Neuron (in vitro differentiated cells): Measurements from ENCODE around the gene ABHD6.
"Not testable (repeated sequence)": the region's sequence is repeated elsewhere in the genome, so short reads cannot be mapped to it uniquely, and the experiment has no call there.

Experiments
- H2AFZ ChIP-seq: one replicate; pipeline ENCODE4 v1.6.1; 2013; ENCODE audit warnings: low read depth, mild to moderate bottlenecking, inconsistent platforms, low read length, moderate library complexity
- H3K27me3 ChIP-seq: one replicate; pipeline ENCODE4 v1.6.1; 2013; ENCODE audit warnings: low read length; ENCODE audit not compliant: insufficient read depth
- H3K36me3 ChIP-seq: one replicate; pipeline ENCODE4 v1.6.1; 2013; ENCODE audit warnings: low read length; ENCODE audit not compliant: insufficient read depth
- H3K4me1 ChIP-seq: one replicate; pipeline ENCODE4 v1.6.1; 2013; ENCODE audit warnings: low read length; ENCODE audit not compliant: insufficient read depth
- H3K4me3 ChIP-seq: 2 replicates; pipeline ENCODE4 v1.5.1; 2013; ENCODE audit warnings: mild to moderate bottlenecking, low read length, moderate library complexity
- H3K9me3 ChIP-seq: one replicate; pipeline ENCODE4 v1.6.1; 2013; ENCODE audit warnings: low read length

ABHD6 gene

DNA sequence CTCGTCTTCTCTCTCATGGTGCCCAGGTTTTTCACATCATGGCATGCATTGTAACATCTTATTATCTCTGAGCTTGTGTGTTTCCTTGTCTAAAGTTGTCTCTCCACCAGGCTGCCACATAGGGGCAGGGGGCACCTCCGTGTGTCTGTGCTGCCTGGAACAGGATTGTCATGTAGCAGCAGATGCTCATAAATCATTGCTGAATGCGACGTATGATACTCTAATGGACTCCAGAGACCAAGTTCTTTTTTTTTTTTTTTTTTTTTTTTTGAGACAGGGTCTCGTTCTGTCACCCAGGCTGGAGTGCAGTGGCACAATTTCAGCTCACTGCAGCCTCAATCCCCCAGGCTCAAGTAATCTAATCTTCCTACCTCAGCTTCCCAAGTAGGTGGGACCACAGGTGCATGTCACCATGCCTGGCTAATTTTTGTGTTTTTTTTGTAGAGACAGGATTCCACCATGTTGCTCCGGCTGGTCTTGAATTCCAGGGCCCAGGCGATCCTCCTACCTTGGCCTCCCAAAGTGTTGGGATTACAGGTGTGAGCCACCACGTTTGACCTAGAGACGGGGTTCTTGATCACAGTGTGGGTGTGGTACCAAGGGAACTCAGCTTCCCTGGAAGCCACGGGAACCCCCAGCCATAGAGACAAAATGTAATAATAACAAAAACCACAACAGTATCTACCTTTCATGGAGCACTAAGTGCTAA is 22.1 kb upstream of the ABHD6 start:
- H3K4me3 ChIP-seq = no peak overlapping the region
- H3K36me3 ChIP-seq = no peaks in the 10 kb centered on the region
- H2AFZ ChIP-seq = no peak overlapping the region
- H3K27me3 ChIP-seq = peaks cover 2% of the 10 kb centered on the region
- H3K9me3 ChIP-seq = no peaks in the 10 kb centered on the region
- H3K4me1 ChIP-seq = peaks cover 3% of the 10 kb centered on the region

DNA sequence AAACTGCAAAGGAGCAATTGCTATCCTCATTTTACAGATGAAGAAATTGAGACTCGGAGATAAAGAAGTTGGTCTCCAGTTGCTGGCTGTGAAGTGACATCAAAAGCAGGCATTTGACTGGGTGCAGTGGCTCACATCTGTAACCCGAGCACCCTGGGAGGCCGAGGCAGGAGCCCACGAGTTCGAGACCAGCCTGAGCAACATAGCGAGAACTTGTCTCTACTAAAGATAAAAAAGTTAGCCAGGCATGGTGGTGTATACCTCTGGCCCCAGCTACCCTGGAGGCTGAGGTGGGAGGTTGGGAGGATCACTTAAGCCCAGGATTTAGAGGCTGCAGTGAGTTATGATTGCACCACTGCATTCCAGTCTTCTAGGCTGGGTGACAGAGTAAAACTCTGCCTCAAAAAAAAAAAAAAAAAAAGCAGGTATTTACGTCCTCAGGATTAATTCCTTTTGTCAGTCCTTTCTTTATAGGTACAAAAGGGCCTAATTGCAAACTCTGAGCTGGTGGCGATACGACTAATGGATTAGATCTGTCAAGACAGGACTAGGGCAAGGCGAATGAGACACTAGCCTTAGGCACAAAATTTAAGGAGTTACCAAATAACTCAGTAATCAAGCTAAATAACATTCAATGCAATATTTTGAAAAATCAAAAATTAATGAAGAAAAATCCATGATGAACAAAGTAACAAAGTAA is 20.9 kb upstream of the ABHD6 start:
- peaks cover 3% of the 10 kb centered on the region for H3K4me1 ChIP-seq
- no peak overlapping the region for H2AFZ ChIP-seq
- H3K27me3 ChIP-seq = peaks cover 2% of the 10 kb centered on the region
- no peaks in the 10 kb centered on the region for H3K9me3 ChIP-seq
- no peaks in the 10 kb centered on the region for H3K36me3 ChIP-seq
- no peak overlapping the region for H3K4me3 ChIP-seq

GRCh38 chr3:58217209-58217811 is 20.3 kb upstream of the ABHD6 start:
- Histone ChIP-seq H3K9me3 (no peaks in the 10 kb centered on the region), H3K4me1 (peaks cover 3% of the 10 kb centered on the region), H2AFZ (no peak overlapping the region), H3K27me3 (peaks cover 2% of the 10 kb centered on the region), H3K36me3 (no peaks in the 10 kb centered on the region), H3K4me3 (no peak overlapping the region)

GRCh38 chr3:58218904-58219303 is 18.7 kb upstream of the ABHD6 start:
- peaks cover 3% of the 10 kb centered on the region for H3K4me1 ChIP-seq
- no peaks in the 10 kb centered on the region for H3K36me3 ChIP-seq

DNA sequence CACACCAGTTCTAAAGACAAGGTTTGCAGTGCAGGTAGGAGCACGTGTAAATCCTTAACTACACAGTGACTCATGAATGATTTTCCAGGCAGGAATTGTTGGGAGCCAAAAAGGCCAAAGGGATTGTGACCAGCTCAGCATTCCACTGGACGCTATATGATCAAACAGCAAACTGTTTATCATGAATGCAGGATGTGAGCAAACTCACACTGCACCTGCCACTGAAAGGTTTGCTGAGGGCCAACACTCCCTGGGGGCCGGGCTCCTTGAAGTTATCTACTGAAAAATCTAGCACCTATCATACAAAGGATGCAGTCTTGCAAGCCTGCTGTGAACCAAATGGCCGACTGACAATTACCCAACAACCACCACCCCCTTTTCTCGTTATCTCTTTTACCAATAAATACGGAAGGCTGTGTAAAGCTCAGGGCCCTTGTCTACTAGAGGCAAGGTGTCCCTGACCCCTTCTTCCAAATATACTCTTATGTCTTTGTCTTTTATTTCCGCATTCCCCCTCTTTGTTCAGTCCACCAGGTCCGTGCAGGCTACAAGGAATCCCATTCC is 15.3 kb upstream of the ABHD6 start:
- no peaks in the 10 kb centered on the region for H3K36me3 ChIP-seq
- no peak overlapping the region for H2AFZ ChIP-seq
- H3K27me3 ChIP-seq = peaks cover 2% of the 10 kb centered on the region
- H3K4me1 ChIP-seq = peaks cover 3% of the 10 kb centered on the region
- no peaks in the 10 kb centered on the region for H3K9me3 ChIP-seq
- no peak overlapping the region for H3K4me3 ChIP-seq

More at GRCh38 chr3:58218904-58219303, 18.7 kb upstream of the ABHD6 start:
- Histone ChIP-seq H3K9me3 (no peaks in the 10 kb centered on the region), H3K4me3 (no peak overlapping the region), H2AFZ (no peak overlapping the region), H3K27me3 (peaks cover 4% of the 10 kb centered on the region)

GRCh38 chr3:58223855-58224254 is 13.7 kb upstream of the ABHD6 start:
- Histone ChIP-seq H3K4me3 (no peak overlapping the region), H2AFZ (no peak overlapping the region), H3K36me3 (no peaks in the 10 kb centered on the region), H3K4me1 (no peaks in the 10 kb centered on the region), H3K27me3 (peaks cover 2% of the 10 kb centered on the region), H3K9me3 (no peaks in the 10 kb centered on the region)

DNA sequence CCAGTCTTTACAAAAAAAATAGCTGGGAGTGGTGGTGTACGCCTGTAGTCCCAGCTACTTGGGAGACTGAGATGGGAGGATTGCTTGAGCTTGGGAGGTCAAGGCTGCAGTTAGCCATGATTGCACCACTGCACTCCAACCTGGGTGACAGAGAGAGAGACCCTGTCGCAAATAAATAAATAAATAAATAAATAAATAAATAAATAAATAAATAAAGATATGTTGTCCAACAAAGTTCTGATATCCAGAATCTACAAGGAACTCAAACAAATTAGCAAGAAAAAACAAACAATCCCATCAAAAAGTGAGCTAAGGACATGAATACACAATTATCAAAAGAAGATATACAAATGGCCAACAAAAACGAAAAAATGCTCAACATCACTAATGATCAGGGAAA is 9.7 kb upstream of the ABHD6 start:
- peaks cover 10% of the 10 kb centered on the region for H3K27me3 ChIP-seq
- H3K4me1 ChIP-seq = not testable (repeated sequence)

DNA sequence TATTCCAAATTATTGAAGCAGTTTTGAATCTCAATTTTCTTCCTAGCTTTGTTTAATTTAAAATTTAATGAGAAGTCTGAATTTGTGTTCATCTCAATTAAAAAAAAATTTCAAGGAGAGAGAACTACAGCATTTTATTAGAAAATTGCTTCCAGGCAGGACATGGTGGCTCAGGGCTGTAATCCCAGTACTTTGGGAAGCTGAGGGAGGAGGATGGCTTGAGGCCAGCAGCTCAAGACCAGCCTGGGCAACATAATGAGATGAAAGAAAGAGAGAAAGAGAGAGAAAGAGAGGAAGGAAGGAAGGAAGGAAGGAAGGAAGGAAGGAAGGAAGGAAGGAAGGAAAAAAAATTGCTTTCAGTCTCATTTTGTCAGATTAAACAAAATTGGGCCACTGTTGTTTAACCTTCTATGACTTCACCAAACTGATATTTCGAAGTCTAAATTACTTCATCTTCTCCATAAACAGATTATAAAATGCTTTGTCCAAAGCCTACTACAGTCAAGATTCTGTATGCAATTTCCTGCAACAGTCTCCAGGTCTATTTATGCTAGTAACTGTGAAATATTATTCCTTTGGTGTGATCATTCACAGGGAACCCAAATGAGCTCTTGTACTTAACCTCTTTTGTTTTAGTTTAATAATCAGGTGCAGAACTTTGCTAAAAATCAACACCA is 6.6 kb upstream of the ABHD6 start:
- no peaks in the 10 kb centered on the region for H3K9me3 ChIP-seq
- no peaks in the 10 kb centered on the region for H3K4me1 ChIP-seq
- peaks cover 33% of the 10 kb centered on the region for H3K27me3 ChIP-seq
- H2AFZ ChIP-seq = no peak overlapping the region
- H3K4me3 ChIP-seq = no peak overlapping the region
- H3K36me3 ChIP-seq = no peaks in the 10 kb centered on the region

More for the DNA sequence above, 9.7 kb upstream of the ABHD6 start:
- not testable (repeated sequence) for H2AFZ ChIP-seq, H3K36me3 ChIP-seq, H3K9me3 ChIP-seq, H3K4me3 ChIP-seq

DNA sequence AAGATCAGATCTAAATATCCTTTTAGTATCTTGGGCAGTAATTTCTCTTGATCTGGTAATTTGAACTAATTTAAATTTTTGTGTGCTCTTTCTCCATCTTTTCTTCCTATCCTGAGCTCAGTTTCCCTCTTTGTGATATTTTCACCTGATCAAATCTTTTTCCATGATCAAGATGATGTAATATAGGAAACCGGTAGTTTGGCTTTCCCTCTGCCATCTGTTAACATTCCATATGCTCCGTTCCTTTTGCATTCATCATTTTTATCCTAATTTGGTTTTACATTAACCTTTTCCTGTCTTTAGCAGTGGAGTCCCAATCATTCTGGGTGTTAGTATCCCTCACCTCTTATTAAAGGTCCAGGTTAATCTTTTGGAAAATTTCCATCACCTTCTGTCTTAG is 5.9 kb upstream of the ABHD6 start:
- no peak overlapping the region for H3K4me3 ChIP-seq
- no peaks in the 10 kb centered on the region for H3K9me3 ChIP-seq
- no peaks in the 10 kb centered on the region for H3K4me1 ChIP-seq
- H2AFZ ChIP-seq = no peak overlapping the region
- no peaks in the 10 kb centered on the region for H3K36me3 ChIP-seq
- peaks cover 39% of the 10 kb centered on the region for H3K27me3 ChIP-seq

DNA sequence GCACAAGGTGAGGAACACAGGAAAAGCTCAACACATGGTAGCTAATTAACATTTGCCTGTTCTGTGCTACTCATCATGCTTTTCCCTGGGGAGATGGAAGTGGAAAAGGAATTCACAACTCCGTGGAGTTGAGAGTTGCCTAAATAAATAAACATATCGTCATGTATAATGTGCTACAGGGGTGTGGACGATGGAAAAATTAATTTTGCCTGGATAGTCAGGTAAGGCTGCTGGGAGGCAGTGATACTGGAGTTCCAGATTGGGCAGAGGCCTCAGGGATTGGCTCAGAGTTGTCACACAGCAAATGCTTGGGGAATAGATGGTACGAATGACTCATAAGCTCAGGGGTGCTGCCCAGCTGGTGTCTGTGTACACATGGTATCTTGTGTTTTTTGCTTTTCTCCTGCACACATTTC is 3.1 kb upstream of the ABHD6 start:
- H3K4me3 ChIP-seq = no peak overlapping the region
- peaks cover 52% of the 10 kb centered on the region for H3K27me3 ChIP-seq
- H3K36me3 ChIP-seq = no peaks in the 10 kb centered on the region
- H3K9me3 ChIP-seq = no peaks in the 10 kb centered on the region
- peaks cover 11% of the 10 kb centered on the region for H3K4me1 ChIP-seq
- no peak overlapping the region for H2AFZ ChIP-seq

DNA sequence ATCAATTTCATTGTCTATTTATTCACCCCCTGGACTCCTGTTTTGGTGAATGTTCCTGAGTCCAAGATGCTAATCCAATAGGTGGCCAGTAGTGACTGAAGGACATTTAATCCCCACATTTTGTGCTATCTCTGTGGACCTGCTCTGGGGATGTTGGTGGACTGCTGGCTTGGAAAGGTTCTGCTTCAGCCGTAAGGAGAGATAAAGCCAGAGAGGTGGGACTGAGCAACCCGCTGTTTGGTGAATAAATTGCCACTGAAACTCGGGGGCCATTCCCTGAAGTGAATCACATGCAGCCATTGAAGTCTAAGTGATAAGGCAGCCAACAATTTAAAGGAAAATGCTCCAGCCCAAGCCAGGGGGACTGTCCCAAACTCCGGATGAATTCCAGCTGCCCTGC is 1.6 kb upstream of the ABHD6 start:
- Histone ChIP-seq H3K27me3 (peaks cover 49% of the 10 kb centered on the region), H3K4me3 (no peak overlapping the region), H2AFZ (no peak overlapping the region), H3K4me1 (peaks cover 11% of the 10 kb centered on the region), H3K9me3 (no peaks in the 10 kb centered on the region), H3K36me3 (no peaks in the 10 kb centered on the region)

GRCh38 chr3:58236527-58237237 is 910 bp upstream of the ABHD6 start:
- Histone ChIP-seq H3K27me3 (peaks cover 45% of the 10 kb centered on the region), H3K9me3 (no peaks in the 10 kb centered on the region), H3K4me1 (peaks cover 11% of the 10 kb centered on the region), H3K36me3 (no peaks in the 10 kb centered on the region), H3K4me3 (peak overlapping the region; percentile 89), H2AFZ (peak overlapping the region; percentile 84)
